Middle frontal gyrus (tissue), 1 donor: ENCODE results near the gene CYP4X1.
"Not testable (repeated sequence)": the region's sequence is repeated elsewhere in the genome, so short reads cannot be mapped to it uniquely, and the experiment has no call there.

Experiments
- DNase-seq: peaks from one replicate; pipeline ENCODE4 v3.0.0-alpha.2; 2015; ENCODE audit warnings: low spot score; ENCODE audit errors: extremely low spot score

The CYP4X1 gene, protein sequence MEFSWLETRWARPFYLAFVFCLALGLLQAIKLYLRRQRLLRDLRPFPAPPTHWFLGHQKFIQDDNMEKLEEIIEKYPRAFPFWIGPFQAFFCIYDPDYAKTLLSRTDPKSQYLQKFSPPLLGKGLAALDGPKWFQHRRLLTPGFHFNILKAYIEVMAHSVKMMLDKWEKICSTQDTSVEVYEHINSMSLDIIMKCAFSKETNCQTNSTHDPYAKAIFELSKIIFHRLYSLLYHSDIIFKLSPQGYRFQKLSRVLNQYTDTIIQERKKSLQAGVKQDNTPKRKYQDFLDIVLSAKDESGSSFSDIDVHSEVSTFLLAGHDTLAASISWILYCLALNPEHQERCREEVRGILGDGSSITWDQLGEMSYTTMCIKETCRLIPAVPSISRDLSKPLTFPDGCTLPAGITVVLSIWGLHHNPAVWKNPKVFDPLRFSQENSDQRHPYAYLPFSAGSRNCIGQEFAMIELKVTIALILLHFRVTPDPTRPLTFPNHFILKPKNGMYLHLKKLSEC

DNA sequence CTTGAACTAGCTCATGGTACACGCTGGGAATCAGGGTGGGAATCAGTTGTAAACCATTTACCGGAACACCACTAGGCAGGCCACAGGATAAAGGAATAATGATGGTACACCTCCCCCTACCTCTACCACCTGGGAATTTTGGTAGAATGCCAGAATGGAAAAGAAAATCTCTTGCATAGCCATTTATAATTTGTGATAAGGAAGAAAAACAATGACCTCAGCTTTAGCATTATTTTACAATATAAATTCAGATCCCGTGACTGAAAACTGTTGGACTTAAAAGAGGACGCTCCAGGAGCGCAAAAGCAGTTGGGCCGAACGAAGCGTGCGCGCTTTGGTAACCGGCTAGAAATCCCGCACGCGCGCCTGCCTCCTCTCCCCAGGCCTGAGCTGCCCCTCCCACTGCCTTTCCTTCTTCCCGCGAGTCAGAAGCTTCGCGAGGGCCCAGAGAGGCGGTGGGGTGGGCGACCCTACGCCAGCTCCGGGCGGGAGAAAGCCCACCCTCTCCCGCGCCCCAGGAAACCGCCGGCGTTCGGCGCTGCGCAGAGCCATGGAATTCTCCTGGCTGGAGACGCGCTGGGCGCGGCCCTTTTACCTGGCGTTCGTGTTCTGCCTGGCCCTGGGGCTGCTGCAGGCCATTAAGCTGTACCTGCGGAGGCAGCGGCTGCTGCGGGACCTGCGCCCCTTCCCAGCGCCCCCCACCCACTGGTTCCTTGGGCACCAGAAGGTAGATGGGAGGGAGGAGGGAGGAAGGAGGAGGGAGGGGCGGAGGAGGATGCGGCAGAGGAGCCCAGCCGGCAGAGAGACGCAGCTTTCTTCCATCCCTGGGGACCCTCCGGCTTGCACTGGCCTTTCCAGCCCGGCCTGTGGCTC, at the start of gene CYP4X1:
TSS of gene CYP4X1 (plus strand) at position 402 of the 873 bp plus-strand sequence. CDS start at position 551, 149 bp downstream.
- DNase-seq, result no peak

GRCh38 chr1:46983166-46983829, 40.2 kb upstream of the CYP4X1 start:
- DNase-seq, result no peak

DNA sequence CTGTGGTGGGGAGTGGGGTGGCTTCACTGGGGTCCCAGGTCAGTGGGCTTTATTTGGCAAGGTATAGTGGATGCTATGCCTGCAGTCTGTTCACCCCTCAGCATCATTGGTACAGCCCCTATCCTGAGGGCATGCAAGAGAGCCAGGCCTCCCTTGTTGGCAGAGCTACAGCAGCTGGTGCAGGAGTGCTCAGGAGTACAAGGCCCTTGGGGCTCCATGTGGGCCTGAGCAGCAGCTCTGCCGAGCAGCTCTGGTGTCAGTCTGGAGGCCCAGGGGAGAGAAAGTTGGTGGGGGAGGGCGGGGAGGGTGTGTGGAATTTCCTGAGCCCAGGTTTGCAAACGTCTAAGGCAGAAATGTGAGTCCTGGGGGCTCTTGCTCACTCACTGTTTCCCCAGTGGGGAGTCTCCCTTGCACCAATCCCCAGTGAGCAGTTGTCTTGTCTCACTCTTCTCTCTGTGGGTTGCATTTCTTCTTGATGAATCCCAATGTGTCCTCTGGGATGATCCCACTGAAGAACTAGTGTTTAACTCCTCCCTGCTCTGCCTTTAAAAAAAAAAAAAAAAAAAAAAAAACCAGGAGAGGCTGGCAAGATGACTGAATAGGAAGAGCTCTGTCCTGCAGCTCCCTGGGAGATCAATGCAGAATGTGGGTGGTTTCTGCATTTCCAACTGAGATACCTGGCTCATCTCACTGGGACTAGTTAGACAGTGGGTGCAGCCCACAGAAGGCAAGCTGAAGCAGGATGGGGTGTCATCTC, 39.5 kb upstream of the CYP4X1 start:
- DNase-seq, result no peak

- not testable (repeated sequence) for DNase-seq
Observed at GRCh38 chr1:46990541-46990940, 32.9 kb upstream of the CYP4X1 start.

- no peak for DNase-seq
Observed at GRCh38 chr1:46991083-46991923, 32.2 kb upstream of the CYP4X1 start.

- DNase-seq, result no peak
Observed at GRCh38 chr1:46996659-46997281, 26.7 kb upstream of the CYP4X1 start.

- DNase-seq, result no peak
Observed at GRCh38 chr1:47002211-47002610, 21.3 kb upstream of the CYP4X1 start.

GRCh38 chr1:47003896-47004403, 19.5 kb upstream of the CYP4X1 start:
- no peak for DNase-seq

GRCh38 chr1:47006437-47006836, 17.0 kb upstream of the CYP4X1 start:
- not testable (repeated sequence) for DNase-seq

- DNase-seq, result no peak
Observed at GRCh38 chr1:47013293-47013692, 10.2 kb upstream of the CYP4X1 start.

DNA sequence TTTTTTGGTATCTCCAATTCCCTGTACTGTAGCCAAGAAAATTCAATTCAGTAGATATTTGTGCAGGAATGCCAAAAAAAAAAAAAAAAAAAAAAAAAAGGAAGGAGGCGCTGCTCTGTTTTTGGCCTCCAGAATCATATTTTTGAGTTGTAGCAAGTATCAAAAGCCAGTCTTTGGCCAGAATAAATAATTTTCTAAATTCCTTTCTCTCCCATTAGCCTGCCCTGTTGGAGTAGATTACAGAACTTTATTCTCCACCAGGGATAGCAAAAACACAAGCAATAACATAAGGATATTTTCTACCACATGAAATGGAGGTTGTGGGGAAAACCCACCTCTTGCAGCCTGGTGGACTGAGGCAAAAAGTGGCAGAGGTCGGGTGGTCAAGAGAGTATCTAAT, 2.4 kb upstream of the CYP4X1 start:
- no peak for DNase-seq

DNA sequence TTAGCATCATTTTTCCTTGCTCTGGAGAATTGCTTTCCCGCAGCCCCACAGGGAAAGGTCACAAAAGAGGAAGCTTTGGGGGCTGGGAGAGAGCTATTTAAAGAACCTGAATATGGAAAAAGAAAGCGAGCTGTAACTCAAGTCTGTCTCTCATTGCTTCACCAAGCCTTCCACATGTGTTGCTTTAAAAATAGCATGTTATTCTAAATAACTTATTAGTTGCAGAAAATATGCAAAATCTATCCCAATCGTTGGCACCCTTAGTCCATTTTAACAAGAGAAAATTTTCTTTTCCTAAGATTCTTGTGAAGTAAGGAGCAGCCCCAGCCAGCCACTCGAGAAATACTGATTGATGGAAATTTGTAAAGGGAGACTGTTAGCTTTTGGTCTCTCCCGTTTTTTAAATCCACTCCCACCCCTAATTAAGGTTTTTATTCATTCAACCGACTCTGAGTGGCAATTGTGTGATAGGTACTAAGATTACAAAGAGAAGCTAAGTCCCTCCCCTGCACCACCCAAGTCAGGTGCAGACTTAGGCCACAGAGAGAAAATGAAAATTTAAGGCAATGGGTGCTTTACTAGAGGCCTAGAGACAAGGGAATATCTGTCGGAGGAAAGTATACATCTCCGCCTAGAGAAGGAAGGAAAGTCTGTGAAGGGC, 802 bp downstream of the CYP4X1 start:
- no peak for DNase-seq

DNA sequence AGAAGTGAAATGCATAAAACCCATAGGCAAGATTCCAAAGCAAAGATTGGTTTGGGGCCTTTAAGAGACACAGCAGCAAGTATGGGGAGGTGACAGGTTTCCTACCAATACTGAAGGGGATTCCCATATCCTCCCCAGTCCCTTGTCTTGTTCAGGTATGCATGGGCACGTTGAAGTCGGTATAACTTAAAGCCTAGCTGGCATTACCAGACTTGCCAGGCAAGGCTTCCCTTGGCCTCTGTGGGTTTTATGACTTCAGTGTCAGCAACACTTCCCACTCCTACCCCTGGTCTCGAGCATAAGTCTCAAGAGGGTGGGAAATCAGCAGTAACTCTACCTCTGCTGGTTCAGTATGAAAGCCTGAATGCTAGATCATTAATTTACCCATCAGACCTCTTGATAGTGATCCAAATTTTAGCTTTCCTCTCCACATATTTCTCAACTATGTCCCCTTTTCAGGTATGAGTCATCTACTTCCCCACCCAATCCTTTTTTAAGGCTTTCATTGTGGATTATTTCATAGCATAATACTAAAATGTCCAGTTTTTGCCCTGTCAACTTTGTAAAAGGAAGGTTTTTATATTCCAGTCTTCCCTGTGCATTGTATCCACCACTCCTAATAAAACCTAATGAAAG, 6.8 kb downstream of the CYP4X1 start:
- no peak for DNase-seq

DNA sequence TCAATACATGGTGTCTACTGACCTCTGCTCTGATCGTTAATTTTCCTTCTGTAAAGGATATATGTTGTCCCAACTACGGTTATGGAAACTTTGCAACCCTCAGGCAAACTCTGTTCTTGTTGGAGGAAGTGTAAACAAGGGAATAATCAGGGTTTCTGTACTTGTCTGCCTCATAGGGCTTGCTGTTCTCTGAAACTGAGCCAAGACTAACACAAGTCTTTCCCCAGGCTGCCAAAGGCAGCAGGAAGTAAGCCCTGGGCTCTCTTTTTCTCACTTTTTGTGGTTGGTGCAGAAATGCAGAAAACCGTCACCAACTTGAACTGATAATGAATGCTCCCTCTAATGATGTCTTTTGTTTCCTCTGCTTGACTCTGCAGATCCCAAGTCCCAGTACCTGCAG, 7.6 kb downstream of the CYP4X1 start:
- DNase-seq, result no peak

DNA sequence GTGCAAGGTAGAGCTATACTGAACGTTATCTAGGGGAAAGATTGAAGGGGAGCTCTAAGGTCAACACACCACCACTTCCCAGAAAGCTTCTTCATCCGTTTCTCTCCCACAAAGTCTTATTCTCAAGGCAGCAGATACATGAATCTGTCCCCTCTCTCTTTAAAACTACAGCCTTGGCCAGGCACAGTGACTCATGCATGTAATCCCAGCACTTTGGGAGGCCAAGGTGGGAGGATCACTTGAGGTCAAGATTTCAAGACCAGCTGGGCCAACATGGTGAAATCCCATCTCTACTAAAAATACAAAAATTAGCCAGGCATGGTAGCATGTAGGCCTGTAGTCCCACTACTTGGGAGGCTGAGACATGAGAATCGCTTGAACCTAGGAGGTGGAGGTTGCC, 8.1 kb downstream of the CYP4X1 start:
- DNase-seq, result no peak

GRCh38 chr1:47036764-47037163, 13.3 kb downstream of the CYP4X1 start:
- no peak for DNase-seq

DNA sequence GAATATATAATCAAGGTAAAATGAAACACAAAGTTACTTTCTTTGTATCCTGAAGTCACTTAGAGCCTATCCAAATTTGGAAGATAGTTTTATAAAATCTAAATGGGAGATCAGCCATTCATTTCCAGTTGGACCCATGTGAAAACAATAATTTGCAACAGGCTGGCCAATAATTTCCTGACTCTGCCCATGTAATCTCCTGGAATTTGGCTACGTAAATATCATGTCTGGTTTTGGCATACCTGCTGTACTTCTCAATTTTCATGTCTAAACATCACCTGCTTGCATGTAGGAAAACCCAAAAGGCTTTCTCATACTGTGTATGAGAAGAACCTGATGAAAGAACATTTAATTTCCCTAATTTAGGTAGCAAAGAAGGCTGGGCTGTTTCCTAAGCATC, 35.9 kb downstream of the CYP4X1 start:
- no peak for DNase-seq

DNA sequence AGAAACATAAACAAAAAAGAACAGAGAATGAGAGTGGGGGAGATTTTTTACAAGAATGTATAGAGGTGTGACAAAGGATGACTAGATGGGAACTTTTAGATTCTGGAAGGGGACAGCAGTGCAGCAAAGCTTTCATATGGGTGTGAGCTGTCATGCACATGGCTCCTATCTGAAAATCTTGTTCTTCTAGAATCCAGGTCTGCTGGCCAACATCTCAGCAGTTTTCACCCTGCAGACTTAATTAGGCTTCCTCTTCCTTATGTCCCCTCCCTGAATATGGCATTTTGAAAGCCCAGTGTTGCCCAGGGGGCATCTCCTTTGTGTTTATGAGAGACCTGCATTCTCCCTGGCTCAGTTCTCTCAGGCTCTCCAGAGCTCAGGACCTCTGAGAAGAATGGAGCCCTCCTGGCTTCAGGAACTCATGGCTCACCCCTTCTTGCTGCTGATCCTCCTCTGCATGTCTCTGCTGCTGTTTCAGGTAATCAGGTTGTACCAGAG, 43.7 kb downstream of the CYP4X1 start, which contains the start of gene CYP4Z1:
TSS of gene CYP4Z1 (plus strand) at position 135 of the 498 bp plus-strand sequence. CDS start at position 395, 260 bp downstream.
- no peak for DNase-seq
